Lower leg skin (tissue), 4 donors: ENCODE results near the gene SLC9A9. TPM values are rescaled to one million over a fixed set of nuclear protein-coding genes. Genes with fewer than 3 reads are reported as not detected.

ENCODE experiments used
- DNase-seq, 2 donors: peaks; one replicate each; pipeline ENCODE4 v3.0.0-alpha.2; 2019; ENCODE audit warnings: low spot score in 2 of 2
- H3K4me3 ChIP-seq: fragments of 200-600 bp; sonication (generic); 2 replicates; pipeline ENCODE4 v1.5.1; 2017; ENCODE audit warnings: mild to moderate bottlenecking, low read depth; ENCODE audit not compliant: poor library complexity, severe bottlenecking
- POLR2A ChIP-seq, 2 donors: fragments of 450-650 bp; IDR thresholded peaks; one replicate each; pipeline ENCODE4 v1.6.1; 2016 to 2017; ENCODE audit warnings: antibody characterized with exemption in 2 of 2, mild to moderate bottlenecking in 1 of 2, moderate library complexity in 1 of 2
- WGBS, 2 donors: methylation state at CpG; one replicate each; pipeline ENCODE4 v1.1.5; 2018; 5-methylcytosine and 5-hydroxymethylcytosine counted together
- intact Hi-C: fragments of 100-400 bp; cut with DNase I; formaldehyde crosslinking; loops from one replicate; pipeline ENCODE4 v1.15.0; 2023; ENCODE audit warnings: low total_unique reads
- total RNA-seq, 4 donors: library from RNA; depleted of rRNA; stranded (reverse); fragments of >200 nt; gene quantifications; one replicate each; pipeline ENCODE4 v1.1.0, GENCODE V29; 2016
- TF ChIP-seq, protein P1 (sequence below), 3 donors: fragments of 450-650 bp; IDR thresholded peaks; one replicate each; pipeline ENCODE4 v1.5.1; 2016; ENCODE audit warnings: antibody characterized with exemption in 3 of 3, mild to moderate bottlenecking in 3 of 3, moderate library complexity in 2 of 3

SLC9A9 gene
- total RNA-seq, 4 donors from 2014 or later: 14.6 to 40.8 (median 23.7) TPM

DNA sequence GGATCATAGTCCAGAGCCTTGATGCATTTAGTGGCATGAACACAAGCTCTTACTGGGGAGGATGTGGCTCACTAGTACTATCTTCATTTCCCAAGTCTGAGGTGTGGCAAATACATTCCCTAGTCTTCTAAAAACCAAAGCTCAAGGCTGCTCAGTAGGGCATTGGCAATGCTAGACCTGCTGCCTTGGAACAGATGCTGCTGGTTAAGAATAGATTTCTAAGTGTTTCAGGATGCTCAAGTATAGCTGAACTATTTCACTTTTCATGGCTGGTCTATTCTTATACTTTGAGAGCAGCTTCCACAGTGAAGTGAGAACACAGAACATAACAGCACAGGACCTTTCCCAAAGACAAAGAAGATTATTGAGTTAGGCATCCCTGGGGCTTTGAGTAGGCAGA lies 549.9 kb downstream of the SLC9A9 start:
- no peak overlapping the region for H3K4me3 ChIP-seq
- intact Hi-C loops: no loop called here
- DNase-seq: no peak
- TF ChIP-seq, protein P1, sequence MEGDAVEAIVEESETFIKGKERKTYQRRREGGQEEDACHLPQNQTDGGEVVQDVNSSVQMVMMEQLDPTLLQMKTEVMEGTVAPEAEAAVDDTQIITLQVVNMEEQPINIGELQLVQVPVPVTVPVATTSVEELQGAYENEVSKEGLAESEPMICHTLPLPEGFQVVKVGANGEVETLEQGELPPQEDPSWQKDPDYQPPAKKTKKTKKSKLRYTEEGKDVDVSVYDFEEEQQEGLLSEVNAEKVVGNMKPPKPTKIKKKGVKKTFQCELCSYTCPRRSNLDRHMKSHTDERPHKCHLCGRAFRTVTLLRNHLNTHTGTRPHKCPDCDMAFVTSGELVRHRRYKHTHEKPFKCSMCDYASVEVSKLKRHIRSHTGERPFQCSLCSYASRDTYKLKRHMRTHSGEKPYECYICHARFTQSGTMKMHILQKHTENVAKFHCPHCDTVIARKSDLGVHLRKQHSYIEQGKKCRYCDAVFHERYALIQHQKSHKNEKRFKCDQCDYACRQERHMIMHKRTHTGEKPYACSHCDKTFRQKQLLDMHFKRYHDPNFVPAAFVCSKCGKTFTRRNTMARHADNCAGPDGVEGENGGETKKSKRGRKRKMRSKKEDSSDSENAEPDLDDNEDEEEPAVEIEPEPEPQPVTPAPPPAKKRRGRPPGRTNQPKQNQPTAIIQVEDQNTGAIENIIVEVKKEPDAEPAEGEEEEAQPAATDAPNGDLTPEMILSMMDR (IDR thresholded peaks at IDR 0.05): no peak
- no peak for TF ChIP-seq POLR2A (IDR thresholded peaks at IDR 0.05)

DNA sequence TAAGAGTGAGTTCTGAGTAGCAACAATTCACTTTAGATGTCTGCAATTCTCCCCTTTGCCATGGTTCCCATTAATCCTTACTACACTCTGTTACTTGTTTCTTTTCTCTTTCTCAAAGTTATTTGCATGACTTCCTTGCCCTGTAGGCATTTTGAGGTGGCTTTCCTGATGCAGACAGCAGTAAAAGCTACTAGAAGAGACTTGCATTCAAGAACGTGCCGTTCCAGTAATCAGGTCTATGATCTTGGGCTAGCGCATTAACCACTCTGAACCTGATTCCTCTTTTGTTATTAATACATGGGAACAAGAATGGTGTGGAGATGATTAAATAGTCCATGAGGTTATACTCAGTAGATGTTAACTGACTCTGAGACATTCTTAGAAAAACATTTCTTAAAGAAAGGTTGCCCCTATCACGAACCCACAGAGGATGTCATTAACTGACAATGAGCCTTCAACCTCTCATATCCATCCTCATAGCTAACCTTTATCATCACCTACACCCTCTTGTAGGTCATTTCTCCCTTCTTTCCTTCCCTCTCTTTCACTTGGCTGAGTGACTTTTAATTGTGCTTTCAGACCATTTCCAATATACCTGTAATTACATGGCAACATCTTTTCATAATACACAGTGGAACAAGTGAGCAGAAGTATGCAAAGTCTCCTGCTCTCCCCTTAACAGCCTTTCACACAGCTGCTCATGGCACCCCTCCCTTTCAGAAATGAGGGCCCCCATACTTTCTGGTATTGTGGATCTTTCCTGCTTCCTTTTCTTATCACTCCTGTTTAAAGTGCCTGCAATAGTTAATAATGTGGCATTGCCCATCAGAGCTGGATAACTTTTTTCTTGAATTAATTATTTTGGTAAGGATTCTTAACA lies 552.8 kb downstream of the SLC9A9 start:
- no peak for DNase-seq
- TF ChIP-seq, protein P1 (IDR thresholded peaks at IDR 0.05): no peak
- TF ChIP-seq POLR2A (IDR thresholded peaks at IDR 0.05): no peak
- 46 to 53% methylated on average over 4 of the region's 4 CpGs for WGBS, 2 donors
- intact Hi-C loops: no loop called here
- no peak overlapping the region for H3K4me3 ChIP-seq

DNA sequence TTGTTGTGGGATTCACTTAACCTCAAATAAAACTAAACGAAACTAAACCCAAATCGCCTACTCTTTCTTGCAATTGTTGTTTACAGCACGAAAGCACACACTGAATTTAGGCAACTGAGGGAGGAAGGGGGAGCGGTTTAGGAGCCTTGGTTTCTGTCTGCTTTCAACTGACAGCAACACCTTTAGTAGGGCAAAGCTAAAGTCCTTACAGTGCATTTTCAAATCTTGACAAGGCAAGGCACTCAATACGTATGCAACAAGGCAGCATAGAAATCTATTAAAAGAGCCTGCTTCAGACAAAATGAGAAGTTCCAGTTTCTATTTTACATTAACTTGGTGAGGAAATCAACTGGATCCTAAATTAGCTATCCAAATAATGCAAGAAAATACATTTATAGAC lies 554.1 kb downstream of the SLC9A9 start:
- WGBS, 2 donors: 93 to 96% methylated on average over 5 of the region's 5 CpGs
- DNase-seq: no peak
- no peak overlapping the region for H3K4me3 ChIP-seq
- intact Hi-C loops: no loop called here
- TF ChIP-seq, protein P1 (IDR thresholded peaks at IDR 0.05): no peak
- TF ChIP-seq POLR2A (IDR thresholded peaks at IDR 0.05): no peak

GRCh38 chr3:143291836-143292447 lies 556.3 kb downstream of the SLC9A9 start:
- no peak for TF ChIP-seq POLR2A (IDR thresholded peaks at IDR 0.05)
- TF ChIP-seq, protein P1 (IDR thresholded peaks at IDR 0.05): no peak
- intact Hi-C loops: no loop called here
- WGBS, 2 donors: 70 to 77% methylated on average over 3 of the region's 3 CpGs
- DNase-seq: no peak
- no peak overlapping the region for H3K4me3 ChIP-seq

- intact Hi-C loops: no loop called here
- no peak for DNase-seq
- no peak overlapping the region for H3K4me3 ChIP-seq
- no peak for TF ChIP-seq POLR2A (IDR thresholded peaks at IDR 0.05)
- TF ChIP-seq, protein P1 (IDR thresholded peaks at IDR 0.05): no peak
- 69 to 73% methylated on average over 2 of the region's 2 CpGs for WGBS, 2 donors
These were observed 559.3 kb downstream of the SLC9A9 start for GRCh38 chr3:143288944-143289343.
